ENCODE measurements around the gene ELMOD1.

GRCh38 chr11:107573438-107573837, 17.5 kb upstream of the ELMOD1 start:
- TF ChIP-seq, protein P1, sequence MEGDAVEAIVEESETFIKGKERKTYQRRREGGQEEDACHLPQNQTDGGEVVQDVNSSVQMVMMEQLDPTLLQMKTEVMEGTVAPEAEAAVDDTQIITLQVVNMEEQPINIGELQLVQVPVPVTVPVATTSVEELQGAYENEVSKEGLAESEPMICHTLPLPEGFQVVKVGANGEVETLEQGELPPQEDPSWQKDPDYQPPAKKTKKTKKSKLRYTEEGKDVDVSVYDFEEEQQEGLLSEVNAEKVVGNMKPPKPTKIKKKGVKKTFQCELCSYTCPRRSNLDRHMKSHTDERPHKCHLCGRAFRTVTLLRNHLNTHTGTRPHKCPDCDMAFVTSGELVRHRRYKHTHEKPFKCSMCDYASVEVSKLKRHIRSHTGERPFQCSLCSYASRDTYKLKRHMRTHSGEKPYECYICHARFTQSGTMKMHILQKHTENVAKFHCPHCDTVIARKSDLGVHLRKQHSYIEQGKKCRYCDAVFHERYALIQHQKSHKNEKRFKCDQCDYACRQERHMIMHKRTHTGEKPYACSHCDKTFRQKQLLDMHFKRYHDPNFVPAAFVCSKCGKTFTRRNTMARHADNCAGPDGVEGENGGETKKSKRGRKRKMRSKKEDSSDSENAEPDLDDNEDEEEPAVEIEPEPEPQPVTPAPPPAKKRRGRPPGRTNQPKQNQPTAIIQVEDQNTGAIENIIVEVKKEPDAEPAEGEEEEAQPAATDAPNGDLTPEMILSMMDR (IDR thresholded peaks at IDR 0.05; ENCODE audit: low read depth, low read length, poor library complexity, severe bottlenecking) = no peak
- TF ChIP-seq EZH2phosphoT487 (IDR thresholded peaks at IDR 0.05; ENCODE audit: borderline replicate concordance, low read length) = no peak

All from DOHH2 (cell line).